ENCODE data around the gene RASAL3.
"Not testable (repeated sequence)": the region's sequence is repeated elsewhere in the genome, so short reads cannot be mapped to it uniquely, and the experiment has no call there.

RASAL3 gene

DNA sequence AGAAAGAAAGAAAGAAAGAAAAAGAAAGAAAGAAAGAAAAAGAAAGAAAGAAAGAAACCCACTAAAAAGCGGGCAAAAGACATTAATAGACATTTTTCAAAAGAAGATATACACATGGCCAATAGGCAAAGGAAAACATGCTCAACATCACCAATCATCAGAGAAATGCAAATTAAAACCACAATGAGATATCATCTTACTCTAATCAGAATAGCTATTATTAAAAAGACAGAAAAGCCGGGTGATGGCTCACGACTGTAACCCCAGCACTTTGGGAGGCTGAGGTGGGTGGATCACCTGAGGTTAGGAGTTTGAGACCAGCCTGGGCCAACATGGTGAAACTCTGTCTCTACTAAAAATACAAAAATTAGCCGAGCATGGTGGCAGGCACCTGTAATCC, 9.5 kb upstream of the RASAL3 start:
- DNase-seq (ENCODE audit: low read depth): not testable (repeated sequence)

GRCh38 chr19:15471639-15472101, 7.3 kb upstream of the RASAL3 start:
- no peak for DNase-seq (ENCODE audit: low read depth)

- no peak for DNase-seq (ENCODE audit: low read depth)
These were observed 5.4 kb upstream of the RASAL3 start for GRCh38 chr19:15469513-15470297.

DNA sequence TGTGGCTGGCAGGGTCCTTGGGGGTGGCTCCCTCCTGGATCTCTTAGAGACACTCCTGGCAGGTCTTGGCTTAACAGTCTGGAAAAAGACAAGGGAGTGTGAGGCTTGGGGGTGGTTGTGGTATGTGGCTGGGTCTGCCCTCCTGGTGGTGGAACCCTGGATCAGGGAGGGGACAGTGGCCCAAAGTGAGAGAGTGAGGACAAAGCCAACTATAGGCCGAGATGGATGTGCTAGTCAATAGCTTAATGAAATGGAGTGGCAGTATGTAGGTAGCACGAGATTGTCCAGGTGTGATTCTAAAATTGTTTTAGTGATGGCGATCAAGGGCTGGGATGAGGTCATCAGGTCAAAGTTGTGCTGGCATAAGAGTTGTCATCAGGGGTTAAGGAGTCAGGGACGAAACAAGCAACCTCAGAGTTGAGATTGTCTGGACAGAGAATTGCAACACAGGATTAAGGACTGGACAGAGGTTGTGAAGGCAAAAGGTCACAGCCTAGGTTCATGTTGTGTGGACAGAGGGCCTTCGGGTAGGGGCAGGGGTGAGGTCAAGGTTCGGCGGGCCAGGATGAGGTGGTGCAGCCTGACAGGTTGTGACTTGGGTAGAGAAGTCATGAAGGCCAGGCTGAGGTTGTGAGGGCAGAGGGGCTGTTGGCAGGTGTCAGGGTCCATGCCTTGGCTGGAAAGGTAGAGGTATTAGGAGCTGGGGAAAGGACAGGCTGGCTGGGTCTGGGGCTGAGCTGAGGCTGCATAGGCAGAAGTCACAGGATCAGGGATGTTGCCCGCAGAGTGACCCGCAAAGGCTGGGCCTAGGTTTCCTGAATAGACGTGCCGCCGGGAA, 4.5 kb upstream of the RASAL3 start:
- no peak for DNase-seq (ENCODE audit: low read depth)

GRCh38 chr19:15467734-15468214, 3.4 kb upstream of the RASAL3 start:
- no peak for DNase-seq (ENCODE audit: low read depth)

GRCh38 chr19:15466851-15467733, 2.7 kb upstream of the RASAL3 start:
- DNase-seq (ENCODE audit: low read depth): no peak

DNA sequence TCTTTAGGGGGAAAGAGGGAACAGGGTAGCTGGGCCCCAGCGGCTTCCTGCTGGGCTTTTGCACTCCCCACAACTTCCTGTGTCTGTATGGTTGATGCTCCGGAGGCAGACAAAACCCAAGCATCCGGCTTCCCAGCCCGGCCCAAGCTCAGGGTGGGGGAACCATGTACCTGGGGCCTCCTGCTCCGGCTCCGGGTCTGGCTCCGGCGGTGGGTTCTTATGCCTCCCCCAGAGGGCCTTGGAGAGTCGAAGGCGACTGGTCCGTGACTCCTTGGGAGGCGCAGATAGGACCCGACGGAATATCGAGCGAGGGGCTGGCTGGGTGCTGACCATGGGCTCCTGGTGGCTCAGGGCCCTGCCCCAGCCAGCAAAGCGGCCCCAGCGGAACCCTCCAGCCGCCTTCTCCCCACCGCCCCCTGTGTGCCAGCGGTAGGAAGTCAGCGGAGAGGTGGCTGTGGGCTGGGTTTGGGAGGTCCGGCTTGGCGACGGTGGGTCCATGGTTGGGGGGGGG, 428 bp downstream of the RASAL3 start:
- peak; percentile 63 for DNase-seq (ENCODE audit: low read depth)

DNA sequence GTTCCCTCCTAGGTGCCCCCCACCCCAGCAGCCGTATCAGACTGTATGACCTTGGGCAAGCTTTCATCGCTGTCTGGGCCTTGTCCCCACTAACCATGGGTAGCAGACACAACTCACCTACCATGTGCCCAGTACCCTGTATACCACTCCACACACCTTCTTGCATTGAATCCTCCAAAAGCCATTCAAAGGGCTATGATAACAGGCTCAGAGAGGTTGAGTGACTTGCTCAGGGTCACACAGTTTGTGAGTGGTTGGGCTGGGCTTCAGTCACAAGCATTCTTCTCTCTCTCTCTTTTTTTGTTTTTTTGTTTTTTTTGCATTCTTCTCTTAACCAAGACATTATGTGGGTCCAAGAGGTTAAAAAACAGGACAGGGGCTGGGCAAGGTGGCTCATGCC, 2.6 kb downstream of the RASAL3 start:
- DNase-seq (ENCODE audit: low read depth): no peak

DNA sequence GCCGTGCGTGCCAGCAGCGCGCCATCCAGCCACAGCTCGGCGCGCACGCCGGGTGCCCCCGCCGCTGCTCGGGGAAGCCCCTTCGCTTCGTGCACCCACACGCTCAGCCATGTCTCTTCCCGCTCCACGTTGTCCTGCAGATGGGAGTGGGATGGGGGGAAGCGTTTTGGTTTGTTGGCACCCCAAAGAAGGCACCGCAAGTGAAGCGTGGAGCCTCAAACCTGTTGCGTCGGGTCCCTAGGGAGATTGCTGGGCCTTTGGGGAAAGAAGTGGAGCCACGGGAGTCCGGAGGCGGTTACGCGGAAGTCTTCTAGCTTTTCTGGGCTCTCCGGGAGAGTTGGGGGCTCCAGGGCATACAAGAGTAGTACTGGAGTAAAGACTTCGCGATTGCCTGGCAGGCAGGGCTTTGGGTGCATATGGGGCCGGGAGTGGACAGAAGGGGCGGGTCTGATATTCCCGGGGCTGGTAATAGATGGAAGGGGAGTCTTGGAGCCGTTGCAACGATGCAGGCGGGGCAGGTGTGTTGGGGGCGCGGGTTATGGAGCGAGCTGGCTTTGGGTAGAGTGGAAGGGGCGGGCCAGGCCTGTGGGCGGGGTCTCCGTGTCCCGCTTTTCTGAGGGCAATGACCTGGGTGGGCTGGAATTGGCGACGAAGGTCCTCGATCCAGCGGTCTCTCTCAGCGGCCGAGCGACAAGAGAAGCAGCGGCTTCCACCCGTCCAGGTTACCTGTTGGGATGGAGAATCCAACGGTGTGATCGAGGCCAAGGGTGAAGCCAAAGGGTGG, 6.5 kb downstream of the RASAL3 start:
- DNase-seq (ENCODE audit: low read depth): no peak

- DNase-seq (ENCODE audit: low read depth): no peak
These were observed 7.3 kb downstream of the RASAL3 start for GRCh38 chr19:15456871-15457700.

DNA sequence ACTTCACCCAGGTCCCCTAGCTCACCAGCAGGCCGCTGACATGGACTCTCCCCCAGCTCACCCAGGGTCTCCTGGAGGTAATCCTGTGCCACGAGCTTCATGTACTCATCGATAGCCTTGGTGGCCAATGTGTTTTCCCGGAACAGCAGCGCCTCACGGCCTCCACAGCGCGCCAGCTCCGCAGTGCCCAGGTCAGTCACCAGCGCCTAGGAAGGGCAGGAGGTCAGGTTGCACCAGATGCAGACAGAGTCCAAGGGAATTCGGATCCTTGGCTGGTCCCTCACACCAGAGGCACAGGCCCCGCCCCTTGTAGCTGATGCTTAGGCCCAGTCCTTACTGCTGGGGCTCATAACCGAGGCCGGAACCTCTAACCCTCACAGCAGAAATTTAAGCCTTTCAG, 7.9 kb downstream of the RASAL3 start:
- DNase-seq (ENCODE audit: low read depth): no peak

DNA sequence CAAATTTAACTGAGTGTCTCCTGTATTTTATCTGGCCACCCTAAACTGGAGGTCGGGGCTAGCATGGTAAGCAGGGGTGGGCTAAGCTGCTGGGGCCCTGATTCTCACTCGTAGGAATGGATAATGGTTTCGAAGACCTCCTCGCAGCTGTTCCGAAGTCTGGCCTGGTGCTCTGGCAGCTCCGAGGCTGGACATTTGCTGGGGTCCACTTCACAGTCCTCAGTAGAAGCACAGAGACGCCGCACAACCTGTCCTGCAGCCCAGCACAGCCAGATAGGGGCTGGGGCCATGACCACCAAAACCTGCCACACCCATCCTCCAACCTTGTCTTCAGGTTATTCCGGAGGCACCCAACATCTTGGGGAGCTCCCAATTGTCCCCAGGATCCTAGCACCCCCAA, 8.3 kb downstream of the RASAL3 start:
- DNase-seq (ENCODE audit: low read depth): no peak

DNA sequence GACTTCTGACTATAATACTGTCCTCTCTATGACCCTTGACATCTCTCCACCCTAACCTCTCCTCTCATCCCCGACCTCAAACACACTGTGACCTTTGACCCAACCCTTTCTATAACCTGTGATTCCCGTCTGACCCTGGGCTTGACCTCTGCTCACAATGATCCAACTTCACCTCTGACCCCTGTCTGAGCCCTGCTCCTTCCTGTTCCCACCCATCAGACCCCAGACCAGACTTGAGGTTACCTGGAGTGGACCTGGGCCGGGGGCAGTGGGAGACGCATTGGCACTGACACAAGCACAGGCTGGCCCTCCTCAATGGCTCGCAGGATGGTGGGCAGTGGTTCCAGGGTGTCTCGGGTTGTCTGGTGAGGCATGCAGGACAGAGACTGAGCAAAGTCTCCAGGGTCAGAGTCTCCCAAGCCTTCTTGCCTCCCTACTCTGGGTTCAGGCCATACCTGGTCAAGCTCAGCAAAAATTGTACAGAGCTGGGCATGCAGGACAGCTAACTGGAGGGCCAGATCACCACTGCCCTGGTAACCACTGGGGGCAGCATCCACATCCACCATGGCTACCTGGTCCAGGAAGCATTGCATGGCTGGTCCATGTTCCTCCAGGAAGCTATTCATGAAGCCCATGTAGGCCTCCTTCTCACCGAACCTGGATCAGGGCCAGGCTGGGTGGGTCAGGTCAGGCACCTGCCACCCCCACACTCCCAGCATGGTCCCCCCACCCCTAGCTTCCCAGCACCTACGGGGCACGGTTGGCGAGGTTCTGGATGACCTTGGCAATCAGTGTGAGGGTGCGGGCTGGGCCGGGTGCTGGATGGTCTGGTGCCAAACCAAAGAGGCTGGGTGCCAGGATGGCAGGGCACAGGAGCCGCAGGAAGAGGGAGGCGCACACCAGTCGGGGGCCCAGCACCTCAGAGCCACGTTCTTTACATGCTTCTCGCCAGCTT, 10.2 kb downstream of the RASAL3 start:
- DNase-seq (ENCODE audit: low read depth): no peak

- no peak for DNase-seq (ENCODE audit: low read depth)
These were observed 11.2 kb downstream of the RASAL3 start for GRCh38 chr19:15453091-15453578.

DNA sequence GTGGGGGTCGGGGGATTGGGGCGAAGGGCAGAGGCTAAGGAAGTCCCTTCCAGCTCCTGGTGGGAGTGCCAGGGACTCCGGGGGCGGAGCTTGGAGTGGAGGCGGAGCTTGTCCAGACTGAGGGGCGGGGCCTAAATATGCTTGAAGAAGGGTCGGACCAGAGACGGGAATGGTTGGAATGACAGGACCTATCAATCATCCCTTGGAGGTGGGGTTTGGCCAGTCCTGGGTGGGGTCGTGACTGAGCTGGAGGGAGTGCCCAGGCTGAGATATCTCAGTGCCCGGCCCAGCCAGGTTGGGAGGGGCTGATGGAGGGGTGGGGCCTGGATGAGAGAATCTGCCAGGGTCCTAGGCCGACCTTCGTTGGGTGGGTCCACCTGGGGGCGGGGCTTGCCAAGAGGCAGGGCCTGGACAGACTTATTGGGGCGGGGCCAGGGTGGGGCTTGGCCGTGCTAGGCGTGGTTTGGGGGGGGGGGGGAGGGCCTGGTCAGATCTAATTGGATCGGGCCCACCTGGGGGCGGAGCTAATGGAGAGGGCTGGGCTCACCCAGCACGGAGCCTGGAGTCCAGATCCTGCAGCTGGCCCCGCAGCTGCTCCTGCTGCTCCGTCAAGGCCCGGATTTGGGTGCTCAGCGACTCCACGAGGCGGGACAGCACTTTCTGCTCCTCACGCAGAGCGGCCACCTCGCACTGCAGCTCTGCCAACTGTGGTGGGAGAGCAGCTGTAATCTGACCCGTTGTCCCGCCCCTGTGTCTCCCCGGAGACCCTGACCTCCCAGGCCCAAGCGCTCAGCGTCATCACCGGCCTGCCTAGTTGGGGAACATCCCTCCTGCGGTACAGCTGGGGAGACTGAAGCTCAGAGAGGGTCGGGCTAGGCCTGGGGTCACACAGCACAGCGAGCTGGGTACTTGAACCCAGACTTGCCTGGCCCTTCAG, 12.0 kb downstream of the RASAL3 start:
- DNase-seq (ENCODE audit: low read depth): no peak

DNA sequence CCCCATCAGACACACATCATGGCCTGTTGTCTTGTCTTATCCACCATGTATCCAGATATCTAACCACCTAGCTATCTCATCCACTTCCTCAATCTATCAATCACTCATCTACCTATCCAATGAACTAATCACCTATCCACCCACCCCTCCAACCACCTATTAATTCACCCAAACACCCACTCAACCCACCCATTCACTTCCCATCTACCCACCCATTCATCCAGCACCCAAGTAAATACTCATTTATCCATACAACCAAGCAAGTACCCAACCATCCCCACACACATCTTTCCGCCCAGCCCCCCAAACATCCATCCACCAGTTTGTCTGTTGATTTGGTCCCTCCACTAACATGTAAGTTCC, 13.8 kb downstream of the RASAL3 start:
- DNase-seq (ENCODE audit: low read depth): no peak

DNA sequence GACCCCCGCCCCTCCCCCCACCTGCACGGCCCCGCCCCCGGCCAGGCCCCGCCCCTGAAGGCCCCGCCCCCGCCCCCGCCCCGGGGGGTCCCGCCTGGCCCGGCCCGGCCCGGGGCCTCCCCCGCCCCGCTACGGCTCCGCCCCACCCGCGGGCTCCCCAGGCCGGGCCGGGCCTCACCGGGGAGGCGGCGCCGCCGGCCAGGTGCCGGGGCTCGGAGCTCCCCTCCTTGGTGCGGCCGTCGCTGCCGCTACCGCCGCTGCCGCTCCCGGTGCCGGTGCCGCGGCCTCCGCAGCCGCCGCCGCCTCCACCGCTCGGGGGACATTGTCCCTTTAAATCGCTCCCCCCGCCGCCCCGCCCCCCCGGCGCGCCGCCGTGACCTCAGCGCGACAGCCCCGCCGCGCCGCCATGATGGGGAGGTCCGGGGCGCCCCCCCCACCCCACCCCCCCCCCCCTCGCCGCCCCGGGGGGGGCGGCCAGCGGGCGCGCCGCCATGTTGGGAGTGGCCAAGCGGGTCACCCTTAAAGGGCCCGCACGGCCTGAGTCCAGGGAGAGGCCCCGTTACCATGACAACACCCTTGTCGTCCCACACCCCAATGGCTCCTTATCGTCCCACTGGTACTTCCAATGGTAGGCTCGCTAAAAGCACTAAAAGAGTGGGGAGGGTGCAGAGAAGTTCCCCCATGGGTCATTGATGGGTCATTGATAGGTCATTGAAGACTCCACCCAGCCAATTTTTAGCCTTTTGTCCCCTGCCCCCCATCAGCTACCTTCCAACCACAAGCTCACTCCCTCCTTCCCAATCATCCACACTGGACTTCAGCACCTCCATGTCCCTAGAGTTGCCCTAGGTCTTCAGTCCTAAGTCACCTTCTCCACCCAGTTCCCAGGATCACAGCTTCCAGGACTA, 14.5 kb downstream of the RASAL3 start, which contains the start of gene WIZ:
Gene WIZ (minus strand): TSS at position 337 of the 908 bp plus-strand sequence. CDS start 1,649 bp downstream, outside the sequence.
- peak; percentile 81 for DNase-seq (ENCODE audit: low read depth)
